ENCODE results near the gene PRSS8.

DNA sequence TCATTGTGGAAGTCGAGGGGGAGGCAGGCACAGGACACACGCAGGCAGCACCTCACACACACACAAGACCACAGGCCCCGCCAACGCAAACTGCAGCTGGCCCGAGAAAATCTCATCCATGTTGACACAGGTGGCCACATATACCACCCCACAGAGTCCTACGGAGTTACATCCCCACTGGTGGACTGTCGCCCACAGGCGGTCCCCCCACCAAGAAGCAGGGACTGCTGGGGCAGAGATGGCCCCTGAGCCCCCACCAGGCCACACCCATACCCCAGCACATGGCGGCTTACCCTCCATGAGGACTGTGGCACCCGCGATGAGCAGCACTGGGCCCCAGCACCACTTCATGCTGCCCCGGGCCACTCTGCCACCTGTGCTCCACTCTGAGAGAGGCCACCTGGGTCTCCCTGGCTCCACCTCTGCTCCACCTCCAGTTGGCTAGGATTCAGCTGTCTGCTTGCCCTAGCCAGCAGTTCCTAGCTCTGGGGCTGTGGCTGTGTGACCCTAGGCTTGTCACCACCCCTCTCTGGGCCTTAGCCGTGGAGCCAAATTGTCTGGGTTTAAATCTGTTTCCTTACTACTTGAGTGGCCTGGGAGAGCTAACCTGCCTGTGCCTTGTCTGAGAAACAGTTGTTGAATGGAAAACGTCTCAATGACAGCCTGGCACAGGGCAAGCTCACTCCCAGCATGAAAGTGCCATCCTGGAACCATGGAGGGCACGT is 46.9 kb downstream of the PRSS8 start, which contains the start of gene PRSS53:
- TF ChIP-seq, protein P1, sequence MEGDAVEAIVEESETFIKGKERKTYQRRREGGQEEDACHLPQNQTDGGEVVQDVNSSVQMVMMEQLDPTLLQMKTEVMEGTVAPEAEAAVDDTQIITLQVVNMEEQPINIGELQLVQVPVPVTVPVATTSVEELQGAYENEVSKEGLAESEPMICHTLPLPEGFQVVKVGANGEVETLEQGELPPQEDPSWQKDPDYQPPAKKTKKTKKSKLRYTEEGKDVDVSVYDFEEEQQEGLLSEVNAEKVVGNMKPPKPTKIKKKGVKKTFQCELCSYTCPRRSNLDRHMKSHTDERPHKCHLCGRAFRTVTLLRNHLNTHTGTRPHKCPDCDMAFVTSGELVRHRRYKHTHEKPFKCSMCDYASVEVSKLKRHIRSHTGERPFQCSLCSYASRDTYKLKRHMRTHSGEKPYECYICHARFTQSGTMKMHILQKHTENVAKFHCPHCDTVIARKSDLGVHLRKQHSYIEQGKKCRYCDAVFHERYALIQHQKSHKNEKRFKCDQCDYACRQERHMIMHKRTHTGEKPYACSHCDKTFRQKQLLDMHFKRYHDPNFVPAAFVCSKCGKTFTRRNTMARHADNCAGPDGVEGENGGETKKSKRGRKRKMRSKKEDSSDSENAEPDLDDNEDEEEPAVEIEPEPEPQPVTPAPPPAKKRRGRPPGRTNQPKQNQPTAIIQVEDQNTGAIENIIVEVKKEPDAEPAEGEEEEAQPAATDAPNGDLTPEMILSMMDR (IDR thresholded peaks at IDR 0.05) = no peak
- TF ChIP-seq POLR2A (IDR thresholded peaks at IDR 0.05) = no peak

Data from esophagus squamous epithelium (tissue), 4 donors.